Bronchial epithelial cell (primary cell): ENCODE results near the gene COQ5. TPM values are rescaled to one million over a fixed set of nuclear protein-coding genes. Genes with fewer than 3 reads are reported as not detected.

Experiments used
- DNase-seq: peaks from one replicate; pipeline ENCODE4 v3.0.0-alpha.2; 2010; ENCODE audit warnings: low read depth
- FAIRE-seq: peaks from 2 replicates; lab custom pipeline; 2011; peaks lifted over from hg19 to GRCh38; lab: Jason Lieb, UNC
- H3K27me3 ChIP-seq: 2 replicates; pipeline ENCODE4 v1.5.1; 2011; ENCODE audit warnings: low read length; ENCODE audit not compliant: control insufficient read depth, insufficient read depth
- H3K36me3 ChIP-seq: 2 replicates; pipeline ENCODE4 v1.5.1; 2011; ENCODE audit warnings: low read length; ENCODE audit not compliant: control insufficient read depth, insufficient read depth
- H3K4me3 ChIP-seq: 2 replicates; pipeline ENCODE4 v1.5.1; 2011; ENCODE audit warnings: mild to moderate bottlenecking, low read depth, low read length, control low read depth
- CTCF ChIP-seq: IDR thresholded peaks from 2 replicates; pipeline ENCODE4 v1.5.1; 2011; ENCODE audit warnings: mild to moderate bottlenecking, moderate library complexity, low read length, control low read depth, inconsistent platforms; ENCODE audit not compliant: insufficient read depth, severe bottlenecking
- total RNA-seq: library from RNA; depleted of rRNA; stranded (reverse); fragments of >200 nt; gene quantifications from 2 replicates; pipeline ENCODE4 v1.2.1, GENCODE V29; 2014

COQ5 gene
- total RNA-seq, 1 donor from 2014 or later = 32.9 TPM

DNA sequence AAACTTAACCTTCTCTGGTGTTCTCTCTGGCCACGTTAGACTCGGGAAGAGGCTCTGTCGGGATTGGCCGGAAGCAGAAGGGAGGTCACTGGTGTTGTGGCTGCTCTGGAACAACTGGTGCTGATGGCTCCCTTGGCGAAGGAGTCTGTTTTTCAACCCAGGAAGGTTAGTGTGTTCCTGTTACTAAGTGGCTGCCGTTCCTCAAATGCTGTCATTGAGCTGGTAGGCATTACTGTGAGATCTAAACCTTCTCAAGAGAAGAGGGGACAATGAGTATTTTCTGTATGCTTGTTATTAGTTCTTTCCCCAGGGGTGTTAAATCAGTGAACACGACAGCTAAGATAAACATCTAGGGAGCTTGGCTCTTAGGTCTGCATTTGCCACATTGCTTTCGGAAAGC is 33.9 kb upstream of the COQ5 start:
- FAIRE-seq (no peak), DNase-seq (no peak)
- Histone ChIP-seq H3K27me3 (no peaks in the 10 kb centered on the region), H3K4me3 (no peak overlapping the region), H3K36me3 (peaks cover 26% of the 10 kb centered on the region)
- TF ChIP-seq CTCF = no peak

DNA sequence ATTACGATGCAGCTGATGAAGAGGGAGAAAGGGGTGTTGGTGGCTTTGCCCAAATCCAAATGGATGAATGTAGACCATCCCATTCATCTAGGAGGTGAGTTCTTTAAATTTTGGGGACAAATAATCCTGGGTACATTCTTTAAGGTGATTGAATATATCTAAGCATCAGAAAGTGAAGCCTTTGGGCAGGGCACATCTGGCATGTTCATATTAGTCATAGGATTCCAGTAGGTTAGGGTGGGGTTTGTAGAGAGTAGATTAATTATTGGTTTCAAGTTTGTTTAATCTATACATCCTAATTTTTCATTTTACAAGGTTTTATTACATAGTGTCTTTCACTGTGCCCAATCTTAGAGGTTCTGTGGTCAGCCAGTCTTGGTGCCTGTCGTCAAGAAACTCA is 28.6 kb upstream of the COQ5 start:
- no peak overlapping the region for H3K4me3 ChIP-seq
- H3K27me3 ChIP-seq = no peaks in the 10 kb centered on the region
- TF ChIP-seq CTCF = no peak
- DNase-seq (no peak), FAIRE-seq (no peak)
- H3K36me3 ChIP-seq = peaks cover 18% of the 10 kb centered on the region

GRCh38 chr12:120554678-120555077 is 25.7 kb upstream of the COQ5 start:
- DNase-seq (no peak), FAIRE-seq (no peak)
- Histone ChIP-seq H3K36me3 (peaks cover 13% of the 10 kb centered on the region), H3K4me3 (no peak overlapping the region), H3K27me3 (no peaks in the 10 kb centered on the region)
- no peak for TF ChIP-seq CTCF

- Histone ChIP-seq H3K4me3 (no peak overlapping the region), H3K27me3 (no peaks in the 10 kb centered on the region), H3K36me3 (peaks cover 17% of the 10 kb centered on the region)
- DNase-seq (no peak), FAIRE-seq (no peak)
- TF ChIP-seq CTCF = no peak
Observed at GRCh38 chr12:120546050-120546386, 17.1 kb upstream of the COQ5 start.

- no peak for FAIRE-seq
- no peak for TF ChIP-seq CTCF
Observed at GRCh38 chr12:120544691-120545090, 15.7 kb upstream of the COQ5 start.

DNA sequence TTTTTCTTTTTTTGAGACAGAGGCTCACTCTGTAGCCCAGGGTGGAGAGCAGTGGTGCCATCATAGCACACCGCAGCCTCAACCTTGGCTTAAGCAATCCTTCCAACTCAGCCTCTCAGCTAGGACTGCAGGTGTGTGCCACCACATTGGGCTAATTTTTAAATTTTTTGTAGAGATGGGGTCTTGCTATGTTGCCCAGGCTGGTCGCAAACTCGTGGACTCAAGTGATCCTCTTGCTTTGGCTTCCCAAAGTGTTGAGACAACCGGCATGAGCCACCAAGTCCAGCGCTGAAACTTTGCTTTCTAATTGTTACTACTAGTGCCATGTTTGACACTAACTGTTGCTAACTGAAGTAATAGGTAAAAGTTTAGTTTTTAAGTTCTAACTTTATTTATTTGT is 13.2 kb upstream of the COQ5 start:
- Histone ChIP-seq H3K36me3 (peaks cover 8% of the 10 kb centered on the region), H3K27me3 (no peaks in the 10 kb centered on the region), H3K4me3 (no peak overlapping the region)
- FAIRE-seq (no peak), DNase-seq (no peak)
- no peak for TF ChIP-seq CTCF

More at GRCh38 chr12:120544691-120545090, 15.7 kb upstream of the COQ5 start:
- no peak for DNase-seq
- H3K27me3 ChIP-seq = no peaks in the 10 kb centered on the region
- H3K4me3 ChIP-seq = no peak overlapping the region
- peaks cover 17% of the 10 kb centered on the region for H3K36me3 ChIP-seq
